PC-9 (cell line): ENCODE data around the gene KRT3. TPM values are rescaled to one million over a fixed set of nuclear protein-coding genes. Genes with fewer than 3 reads are reported as not detected.

Source experiments
- BruUV-seq: library from RNA; stranded (reverse); fragments of 400-500 nt; replicated peaks from 2 replicates; lab custom pipeline; 2021; lab: Mats Ljungman, UMichigan
- CTCF ChIA-PET: fragments of 300-600 bp; sonication (Branson Sonifier 250); formaldehyde crosslinking; loops from one replicate; lab custom pipeline; 2022; ENCODE audit warnings: antibody characterized with exemption; lab: Charles Lee
- POLR2A ChIA-PET: fragments of 300-600 bp; sonication (Branson Sonifier 250); formaldehyde crosslinking; loops from one replicate; lab custom pipeline; 2022; ENCODE audit warnings: antibody characterized with exemption; ENCODE audit not compliant: unreplicated experiment; lab: Charles Lee
- DNase-seq, 2 experiments: peaks; one replicate each; pipeline versions ENCODE4 v3.0.0 to v3.0.0-alpha.2; 2015 to 2022; ENCODE audit warnings: mixed read lengths in 1 of 2
- H2AFZ ChIP-seq: fragments of 200-600 bp; sonication (generic); 2 replicates; pipeline ENCODE4 v1.8.1; 2017; ENCODE audit warnings: antibody characterized with exemption
- H3F3A ChIP-seq: fragments of 200-600 bp; sonication (generic); 2 replicates; pipeline ENCODE4 v1.8.1; 2017; ENCODE audit warnings: antibody characterized with exemption, mild to moderate bottlenecking, low read depth; ENCODE audit not compliant: insufficient read depth
- H3K27ac ChIP-seq: fragments of 200-600 bp; sonication (generic); 2 replicates; pipeline ENCODE4 v1.6.1; 2016; ENCODE audit warnings: mixed run types
- H3K27me3 ChIP-seq: fragments of 200-600 bp; sonication (generic); 2 replicates; pipeline ENCODE4 v1.6.1; 2016; ENCODE audit warnings: low read depth, mixed run types; ENCODE audit not compliant: insufficient read depth
- H3K36me3 ChIP-seq: fragments of 200-600 bp; sonication (generic); 2 replicates; pipeline ENCODE4 v1.6.1; 2016; ENCODE audit warnings: low read depth, mixed run types
- H3K4me1 ChIP-seq: fragments of 200-600 bp; sonication (generic); replicated peaks from 2 replicates; pipeline ENCODE4 v1.6.1; 2016; ENCODE audit warnings: mixed run types; ENCODE audit not compliant: insufficient read depth
- H3K4me2 ChIP-seq: fragments of 200-600 bp; sonication (generic); 2 replicates; pipeline ENCODE4 v1.6.1; 2017; ENCODE audit warnings: mixed run types
- H3K4me3 ChIP-seq: fragments of 200-600 bp; sonication (generic); 2 replicates; pipeline ENCODE4 v1.6.1; 2016; ENCODE audit warnings: mixed run types
- H3K79me2 ChIP-seq: fragments of 200-600 bp; sonication (generic); 2 replicates; pipeline ENCODE4 v1.6.1; 2017; ENCODE audit warnings: low read depth, mixed run types
- H3K9me2 ChIP-seq: fragments of 200-600 bp; sonication (generic); 2 replicates; pipeline ENCODE4 v1.8.1; 2017; ENCODE audit warnings: mild to moderate bottlenecking; ENCODE audit not compliant: insufficient read depth
- H3K9me3 ChIP-seq: fragments of 200-600 bp; sonication (generic); 2 replicates; pipeline ENCODE4 v1.8.1; 2016; ENCODE audit warnings: low read depth; ENCODE audit not compliant: insufficient read depth
- H4K20me1 ChIP-seq: fragments of 200-600 bp; sonication (generic); 2 replicates; pipeline ENCODE4 v1.8.1; 2017; ENCODE audit not compliant: insufficient read depth
- EZH2 ChIP-seq: fragments of 200-600 bp; sonication (generic); IDR thresholded peaks from 2 replicates; pipeline ENCODE4 v1.8.0; 2017; ENCODE audit warnings: antibody characterized with exemption, low read depth
- intact Hi-C: fragments of 100-400 bp; cut with micrococcal nuclease; formaldehyde crosslinking; loops from one replicate; pipeline ENCODE4 v1.10.0; 2022; ENCODE audit not compliant: unreplicated experiment
- total RNA-seq: library from RNA; stranded (reverse); gene quantifications from 2 replicates; pipeline ENCODE4 v1.2.3, GENCODE V29; 2021
- TF ChIP-seq, protein P1 (sequence below): fragments of 200-600 bp; sonication (generic); conservative IDR thresholded peaks from 2 replicates; pipeline ENCODE4 v1.6.1; 2017; ENCODE audit warnings: mixed run types, antibody characterized with exemption, mild to moderate bottlenecking, moderate library complexity

KRT3 gene
- total RNA-seq, 1 experiment from 2014 or later = 0.24 TPM

DNA sequence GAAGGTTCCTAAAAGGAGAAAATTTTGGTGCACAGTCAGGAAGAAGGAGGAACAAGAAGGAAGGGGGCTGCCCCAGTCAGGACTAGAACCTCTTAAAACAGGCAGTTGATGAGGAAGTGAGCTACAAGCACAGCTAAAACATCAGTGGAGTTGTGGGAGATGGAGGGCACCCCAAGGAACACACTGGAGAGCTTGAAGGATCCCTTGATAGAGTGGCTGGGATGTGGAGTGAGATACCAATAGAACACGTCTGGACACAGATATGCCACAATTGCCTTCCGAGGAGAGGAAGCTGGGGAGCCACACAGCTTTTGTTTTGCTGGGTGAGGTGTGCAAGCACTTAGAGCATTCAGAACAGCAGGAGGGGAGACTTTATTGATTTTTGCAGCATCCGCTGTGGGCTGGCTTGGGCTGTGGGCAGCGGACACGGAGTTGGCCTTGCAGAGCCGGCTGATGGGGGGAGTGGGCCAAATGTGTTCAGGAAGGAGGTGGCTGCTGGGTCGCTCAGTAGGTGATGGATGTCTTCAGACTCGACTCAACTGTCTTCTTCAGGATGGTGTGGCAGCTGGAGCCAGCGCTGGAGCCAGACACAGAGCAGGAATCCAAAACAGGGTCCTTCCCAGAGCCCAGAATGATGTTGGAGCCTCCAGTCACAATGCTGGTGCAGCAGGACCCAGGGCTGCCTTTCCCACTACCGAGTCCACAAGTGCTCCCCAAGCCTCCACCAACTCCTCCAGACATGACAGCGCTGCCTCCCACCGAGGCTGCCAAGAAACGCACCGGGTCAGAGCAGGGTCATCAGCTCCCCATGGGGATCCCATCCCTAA, 42.9 kb upstream of the KRT3 start:
- Histone ChIP-seq H2AFZ (no peak overlapping the region), H4K20me1 (no peaks in the 10 kb centered on the region), H3K36me3 (no peaks in the 10 kb centered on the region), H3F3A (no peaks in the 10 kb centered on the region), H3K27me3 (no peaks in the 10 kb centered on the region), H3K4me3 (no peak overlapping the region), H3K9me3 (no peaks in the 10 kb centered on the region), H3K4me1 (peaks cover 16% of the 10 kb centered on the region), H3K9me2 (no peaks in the 10 kb centered on the region), H3K4me2 (no peak overlapping the region), H3K27ac (no peak overlapping the region), H3K79me2 (no peaks in the 10 kb centered on the region)
- no peak for DNase-seq
- ChIA-PET CTCF (no interaction called here), POLR2A (no interaction called here)
- BruUV-seq = no TSS peak
- TF ChIP-seq EZH2 = no peak
- TF ChIP-seq, protein P1, sequence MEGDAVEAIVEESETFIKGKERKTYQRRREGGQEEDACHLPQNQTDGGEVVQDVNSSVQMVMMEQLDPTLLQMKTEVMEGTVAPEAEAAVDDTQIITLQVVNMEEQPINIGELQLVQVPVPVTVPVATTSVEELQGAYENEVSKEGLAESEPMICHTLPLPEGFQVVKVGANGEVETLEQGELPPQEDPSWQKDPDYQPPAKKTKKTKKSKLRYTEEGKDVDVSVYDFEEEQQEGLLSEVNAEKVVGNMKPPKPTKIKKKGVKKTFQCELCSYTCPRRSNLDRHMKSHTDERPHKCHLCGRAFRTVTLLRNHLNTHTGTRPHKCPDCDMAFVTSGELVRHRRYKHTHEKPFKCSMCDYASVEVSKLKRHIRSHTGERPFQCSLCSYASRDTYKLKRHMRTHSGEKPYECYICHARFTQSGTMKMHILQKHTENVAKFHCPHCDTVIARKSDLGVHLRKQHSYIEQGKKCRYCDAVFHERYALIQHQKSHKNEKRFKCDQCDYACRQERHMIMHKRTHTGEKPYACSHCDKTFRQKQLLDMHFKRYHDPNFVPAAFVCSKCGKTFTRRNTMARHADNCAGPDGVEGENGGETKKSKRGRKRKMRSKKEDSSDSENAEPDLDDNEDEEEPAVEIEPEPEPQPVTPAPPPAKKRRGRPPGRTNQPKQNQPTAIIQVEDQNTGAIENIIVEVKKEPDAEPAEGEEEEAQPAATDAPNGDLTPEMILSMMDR = no peak
- intact Hi-C loops = no loop called here

- no peak for DNase-seq
- TF ChIP-seq EZH2 = no peak
- TF ChIP-seq, protein P1 = no peak
- ChIA-PET CTCF (interaction anchor here (0.6 kb wide), 2 partner anchors 27 to 560 kb away, joined by 3 to 4 read pairs; no protein-coding TSS in a partner anchor), POLR2A (no interaction called here)
- Histone ChIP-seq H3K9me3 (no peaks in the 10 kb centered on the region), H3K4me3 (no peak overlapping the region), H3K4me2 (no peak overlapping the region; the same call in 1 of the 2 replicates), H2AFZ (no peak overlapping the region), H4K20me1 (no peaks in the 10 kb centered on the region), H3F3A (no peaks in the 10 kb centered on the region), H3K27ac (no peak overlapping the region), H3K4me1 (peaks cover 16% of the 10 kb centered on the region), H3K9me2 (no peaks in the 10 kb centered on the region), H3K36me3 (no peaks in the 10 kb centered on the region), H3K79me2 (no peaks in the 10 kb centered on the region), H3K27me3 (no peaks in the 10 kb centered on the region)
- intact Hi-C loops = no loop called here
- BruUV-seq = no TSS peak
Observed at GRCh38 chr12:52837781-52838608, 42.1 kb upstream of the KRT3 start.

GRCh38 chr12:52837413-52837741, 41.5 kb upstream of the KRT3 start:
- H3K9me3 ChIP-seq = no peaks in the 10 kb centered on the region
- no peaks in the 10 kb centered on the region for H3K36me3 ChIP-seq
- no peak overlapping the region for H3K4me3 ChIP-seq
- no TSS peak for BruUV-seq
- H3K4me2 ChIP-seq = peak overlapping the region; percentile 20; the same call in 1 of the 2 replicates
- DNase-seq = peak; percentile 34 to 63
- H2AFZ ChIP-seq = no peak overlapping the region
- TF ChIP-seq EZH2 = no peak
- TF ChIP-seq, protein P1 = no peak
- POLR2A ChIA-PET = no interaction called here
- no peaks in the 10 kb centered on the region for H4K20me1 ChIP-seq
- no peak overlapping the region for H3K27ac ChIP-seq
- no peaks in the 10 kb centered on the region for H3K27me3 ChIP-seq
- H3K9me2 ChIP-seq = no peaks in the 10 kb centered on the region
- no peaks in the 10 kb centered on the region for H3F3A ChIP-seq
- peaks cover 16% of the 10 kb centered on the region for H3K4me1 ChIP-seq
- no peaks in the 10 kb centered on the region for H3K79me2 ChIP-seq
- CTCF ChIA-PET = no interaction called here
- intact Hi-C loops = no loop called here
